CD4-positive, alpha-beta T cell treated with Interleukin-12 subunit alpha and Interleukin-12 subunit beta, for 1 hour (primary cell): Measurements from ENCODE around the gene DAB2IP.
"Not testable (repeated sequence)": the region's sequence is repeated elsewhere in the genome, so short reads cannot be mapped to it uniquely, and the experiment has no call there.

ENCODE experiments used
- DNase-seq: peaks from one replicate; pipeline ENCODE4 v3.0.0-alpha.2; 2020

The DAB2IP gene

DNA sequence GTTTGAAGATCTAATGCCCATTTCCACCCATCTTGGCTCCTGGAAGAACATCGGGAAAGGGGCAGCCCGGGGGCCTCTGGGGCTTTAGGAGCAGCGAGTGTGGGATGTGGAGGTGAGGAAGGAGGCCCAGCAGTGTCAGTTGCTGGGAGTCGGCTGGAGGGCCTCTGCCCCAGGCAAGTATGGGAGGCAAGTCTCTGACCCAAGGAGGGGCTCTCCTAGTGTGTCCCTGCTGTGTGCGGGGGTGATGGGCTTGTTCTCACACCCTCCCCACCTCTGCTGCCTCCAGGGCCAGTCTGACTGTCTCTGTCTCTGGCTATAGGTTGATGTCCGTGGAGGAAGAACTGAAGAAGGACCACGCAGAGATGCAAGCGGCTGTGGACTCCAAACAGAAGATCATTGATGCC, 129.7 kb downstream of the DAB2IP start:
- no peak for DNase-seq

DNA sequence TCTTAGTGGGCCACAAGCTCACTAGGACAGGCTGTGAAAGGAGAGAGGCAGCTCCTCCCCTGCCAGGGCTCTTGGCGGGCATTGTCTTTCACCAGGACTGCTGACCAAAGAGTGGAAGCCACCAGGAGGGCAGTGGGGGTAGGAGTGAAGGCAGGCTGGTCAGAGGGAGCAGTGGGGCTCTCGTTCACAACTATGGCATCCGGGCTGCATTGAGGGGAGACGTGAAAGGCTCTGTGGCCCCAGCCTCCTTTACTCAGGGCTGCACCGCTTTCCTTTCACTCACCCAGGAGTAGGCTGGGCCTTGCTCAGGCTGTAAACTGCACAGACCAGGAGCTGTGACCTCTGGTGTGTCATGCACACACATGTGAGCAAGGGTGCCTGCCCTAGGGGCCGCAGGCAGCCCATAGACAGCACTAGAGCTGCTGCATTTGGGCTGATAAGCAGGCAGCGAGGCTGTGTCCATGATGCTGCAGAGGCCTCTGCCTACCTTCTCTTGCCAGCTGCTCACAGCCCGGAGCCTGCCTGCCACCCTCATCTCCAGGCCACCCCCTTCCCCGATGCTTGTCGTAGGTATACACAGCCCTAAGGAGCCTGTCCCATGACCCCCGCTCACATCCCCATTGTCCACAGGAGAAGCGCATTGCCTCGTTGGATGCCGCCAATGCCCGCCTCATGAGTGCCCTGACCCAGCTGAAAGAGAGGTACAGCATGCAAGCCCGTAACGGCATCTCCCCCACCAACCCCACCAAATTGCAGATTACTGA, 130.4 kb downstream of the DAB2IP start:
- DNase-seq = no peak

DNA sequence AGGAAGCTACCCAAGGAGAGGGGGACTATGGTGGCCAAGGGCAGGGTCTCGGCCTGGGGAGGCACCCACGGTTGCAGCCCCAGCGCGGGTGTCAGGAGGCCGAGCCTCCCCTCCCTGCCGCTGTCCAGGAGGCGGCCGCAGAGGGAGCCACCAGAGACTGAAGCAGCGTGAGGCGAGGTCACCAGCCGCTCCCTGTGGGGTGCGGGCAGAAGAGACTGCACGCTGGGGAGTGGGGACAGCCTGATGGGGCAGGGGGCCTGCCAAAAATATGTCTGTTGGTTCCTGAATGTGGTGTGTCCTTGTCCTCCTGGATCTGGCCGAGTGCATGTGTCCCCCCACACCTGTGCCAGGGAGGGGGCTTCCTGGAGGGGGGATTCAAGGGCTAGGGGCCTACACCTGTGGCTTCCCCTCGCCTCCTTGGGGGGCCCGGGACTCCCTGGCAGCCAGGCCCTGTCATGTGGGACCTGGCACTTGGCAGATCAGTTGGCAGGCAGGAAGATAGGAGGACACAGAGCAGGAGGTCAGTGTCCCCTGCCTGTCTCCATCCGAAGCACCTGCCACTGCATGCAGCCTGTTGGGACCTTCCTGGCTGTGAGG, 131.2 kb downstream of the DAB2IP start:
- DNase-seq = no peak

DNA sequence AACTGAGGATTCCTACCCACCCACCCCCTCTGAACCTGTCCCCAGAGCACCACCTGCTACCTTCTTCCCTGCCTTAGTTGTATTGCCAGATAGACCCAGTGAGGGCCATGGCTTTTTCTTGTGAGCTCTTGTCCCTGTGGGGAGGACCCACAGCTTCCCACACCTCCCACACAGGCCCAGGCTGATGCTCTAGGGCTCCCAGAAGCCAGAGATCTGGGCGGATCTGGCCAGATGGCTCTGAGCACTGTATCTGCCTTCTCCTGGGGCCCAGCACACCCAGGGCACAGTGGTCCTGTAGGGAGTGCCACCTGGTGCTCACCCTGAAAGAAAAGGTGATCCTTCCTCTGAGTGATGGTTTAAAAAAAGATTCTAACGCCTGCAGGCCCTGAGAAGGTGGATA, 131.7 kb downstream of the DAB2IP start:
- no peak for DNase-seq

DNA sequence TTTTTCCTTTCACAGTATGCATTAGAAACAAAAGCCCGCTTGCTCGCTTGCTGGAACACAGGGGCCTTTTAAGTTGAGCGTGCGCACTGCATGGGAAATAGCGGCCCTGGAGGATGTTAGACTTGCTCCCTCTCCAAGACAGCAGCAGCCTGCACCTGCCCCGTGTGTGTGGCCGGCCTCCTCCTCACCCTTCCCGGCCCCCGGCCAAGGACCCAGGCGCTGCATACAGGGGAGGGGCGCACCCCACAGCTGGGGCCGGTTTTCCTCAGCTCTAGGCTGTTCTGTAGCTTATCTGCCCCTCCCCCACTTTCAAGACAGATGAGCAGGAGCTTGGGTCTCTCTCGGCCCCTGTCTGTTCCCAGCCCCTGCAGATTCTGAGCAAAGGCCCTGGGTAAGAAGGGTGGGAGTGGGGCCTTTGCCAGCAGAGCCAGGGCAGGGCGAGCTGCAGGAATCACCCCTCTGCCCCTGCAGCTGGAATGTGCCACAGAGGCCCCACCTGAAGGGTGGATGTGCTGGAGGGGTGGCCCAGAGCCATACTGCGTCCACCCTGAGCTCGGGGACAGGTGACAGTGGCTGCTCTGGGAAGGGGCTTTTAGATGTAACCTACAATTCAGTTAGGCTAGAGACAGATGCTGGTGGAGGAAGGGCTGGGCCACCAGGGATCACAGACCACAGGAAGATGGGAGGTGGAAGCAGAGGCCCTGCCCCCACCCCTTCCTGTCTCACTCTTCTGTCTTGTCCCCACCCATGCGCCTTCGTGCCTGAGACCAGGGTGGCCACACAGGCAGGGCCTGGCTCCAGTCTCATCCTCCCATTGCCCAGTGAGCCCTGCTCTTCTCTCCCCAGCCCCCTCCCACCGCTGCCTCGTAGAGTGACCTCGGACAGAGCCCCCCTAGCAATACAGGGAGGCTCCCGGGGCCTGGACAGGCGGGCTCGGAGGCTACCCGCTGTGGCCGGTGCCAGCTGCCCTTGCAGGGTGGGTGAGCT, 132.4 kb downstream of the DAB2IP start:
- no peak for DNase-seq

DNA sequence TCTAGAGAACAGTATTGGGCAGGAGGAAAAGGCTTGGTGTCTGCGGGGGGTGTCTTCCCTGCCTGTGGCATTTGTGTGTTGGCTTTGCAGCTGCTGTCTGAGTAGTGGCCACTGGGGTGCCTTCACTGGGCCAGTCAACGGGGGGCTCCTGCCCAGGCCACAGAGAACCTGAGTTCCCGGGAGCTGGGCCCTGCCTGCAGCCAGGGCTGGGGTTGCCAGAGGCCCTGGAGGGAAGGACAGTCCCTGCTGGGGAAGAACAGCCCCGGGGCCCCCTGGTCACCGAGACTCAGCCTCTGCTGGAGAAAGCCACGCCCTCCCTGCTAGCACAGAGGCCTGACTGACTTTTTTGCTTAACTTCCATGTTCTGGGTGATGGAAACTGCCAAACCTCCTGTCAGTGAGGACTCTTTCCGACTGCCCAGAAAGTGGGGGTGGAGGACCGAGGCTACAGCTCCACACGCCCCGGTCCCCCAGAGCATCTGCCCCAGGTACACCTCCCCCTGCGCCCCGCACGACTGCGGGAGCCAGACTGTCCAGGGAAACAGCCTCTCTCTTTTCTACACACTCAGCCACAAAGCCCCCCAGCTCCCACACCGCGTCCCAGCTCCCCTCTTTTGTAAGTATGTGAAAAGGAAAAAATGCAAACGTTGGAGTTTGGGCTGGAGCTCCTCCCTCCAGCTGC, 133.4 kb downstream of the DAB2IP start:
- DNase-seq = no peak

DNA sequence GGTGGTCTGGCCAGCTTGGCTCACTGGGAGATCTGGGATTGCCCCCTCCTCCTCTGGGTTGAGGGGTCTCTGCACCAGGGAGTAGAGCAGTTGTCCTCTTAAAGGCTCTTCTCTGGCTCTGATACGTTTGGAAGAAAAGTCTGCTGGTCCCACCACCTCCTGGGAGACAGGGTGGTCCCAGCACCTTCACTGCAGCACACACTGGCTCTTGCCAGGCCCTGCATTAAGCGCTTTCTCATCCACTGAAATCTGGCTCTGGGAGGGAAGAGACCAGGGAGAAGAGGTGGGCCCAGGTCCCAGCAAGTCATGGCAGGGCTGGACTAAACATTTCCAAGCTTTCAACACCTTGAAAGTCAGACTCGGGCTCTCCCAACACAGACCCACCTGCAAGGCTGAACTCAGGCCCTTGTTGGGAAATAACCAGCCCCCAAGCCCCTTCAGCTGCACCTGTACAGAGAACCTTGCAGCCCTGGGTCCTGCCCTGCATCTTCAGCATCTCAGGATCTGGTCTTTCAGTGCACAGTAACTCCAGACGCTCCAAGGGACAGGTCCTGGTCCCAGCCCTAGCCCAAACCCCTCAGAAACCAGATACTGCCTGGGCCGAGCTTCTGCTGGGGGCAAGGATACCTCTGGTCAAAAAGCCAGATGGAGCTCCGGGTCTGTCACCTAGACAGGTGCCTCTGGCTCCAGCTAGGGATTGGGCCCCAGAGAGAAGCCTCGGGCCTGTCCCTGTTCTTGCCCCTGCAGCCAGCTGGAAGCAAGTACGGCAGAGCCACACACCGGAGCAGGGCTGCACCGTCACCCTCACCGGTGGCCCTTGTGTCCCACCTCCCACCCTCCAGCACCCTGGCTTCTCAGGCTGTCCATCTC, 134.5 kb downstream of the DAB2IP start:
- no peak for DNase-seq

DNA sequence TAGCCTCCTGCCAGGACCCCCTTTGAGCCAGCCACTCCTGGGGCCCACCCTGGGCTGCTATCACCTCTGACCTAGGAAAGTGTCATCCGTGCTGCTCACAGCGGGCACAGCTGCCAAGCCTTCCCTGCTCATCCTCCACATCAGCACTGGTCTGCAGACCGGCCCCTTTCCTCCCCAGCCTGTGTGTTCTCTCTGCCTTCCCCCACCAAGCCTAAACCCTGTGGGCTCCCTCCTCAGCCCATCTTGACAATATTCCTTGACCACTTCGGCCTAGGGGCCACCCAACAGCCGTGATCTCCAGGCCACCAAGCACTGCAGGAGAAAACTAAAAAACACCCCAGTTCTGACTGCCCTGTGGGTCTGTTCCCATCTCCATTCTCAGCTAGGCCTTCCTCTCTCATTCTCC, 135.1 kb downstream of the DAB2IP start:
- no peak for DNase-seq

DNA sequence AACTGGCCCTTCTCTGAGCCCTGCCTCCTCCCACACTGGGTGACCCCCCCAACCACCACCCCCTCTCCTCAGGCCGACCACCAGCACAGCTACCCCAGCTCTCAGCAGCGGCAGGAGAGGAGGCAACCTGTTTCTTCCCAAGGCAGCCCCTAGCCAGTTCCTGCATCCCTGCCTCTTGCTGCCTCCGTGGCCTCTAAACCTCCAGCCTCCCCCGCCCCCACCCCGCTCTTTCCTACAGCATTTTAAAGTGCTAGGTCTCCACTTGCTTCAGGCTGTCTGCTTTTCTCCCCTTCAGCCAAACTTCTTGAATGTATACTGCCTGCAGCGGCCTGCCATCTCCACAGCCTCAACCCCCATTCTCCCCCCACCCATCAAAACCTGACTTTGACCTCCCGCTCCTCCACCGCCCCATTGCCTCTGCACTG, 135.6 kb downstream of the DAB2IP start:
- no peak for DNase-seq

DNA sequence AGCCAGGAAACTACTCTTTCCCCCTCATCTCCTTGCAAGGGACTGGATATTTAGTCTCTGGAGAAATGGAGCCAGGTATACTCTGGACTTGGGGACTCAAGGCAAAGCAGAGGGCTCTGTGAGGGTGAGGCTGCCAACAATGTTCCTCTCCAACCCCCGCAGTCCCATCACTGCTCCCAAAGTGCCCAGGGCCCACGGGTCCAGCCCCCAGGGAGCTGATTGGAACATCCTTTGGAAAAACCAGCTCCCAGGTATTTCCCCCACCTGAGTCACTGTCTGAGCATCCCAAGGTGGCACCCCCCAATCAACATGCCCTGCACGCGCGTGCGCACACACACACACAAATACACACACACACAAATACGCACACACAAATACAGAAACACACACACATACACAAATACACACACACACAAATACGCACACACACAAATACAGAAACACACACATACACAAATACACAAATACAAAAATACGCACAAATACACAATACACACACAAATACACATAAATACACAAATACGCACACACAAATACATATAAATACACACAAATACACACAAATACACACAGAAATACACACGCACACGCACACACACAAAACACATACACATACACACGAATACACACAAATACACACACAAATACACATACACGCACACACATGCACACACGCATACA, 137.4 kb downstream of the DAB2IP start:
- DNase-seq = no peak

DNA sequence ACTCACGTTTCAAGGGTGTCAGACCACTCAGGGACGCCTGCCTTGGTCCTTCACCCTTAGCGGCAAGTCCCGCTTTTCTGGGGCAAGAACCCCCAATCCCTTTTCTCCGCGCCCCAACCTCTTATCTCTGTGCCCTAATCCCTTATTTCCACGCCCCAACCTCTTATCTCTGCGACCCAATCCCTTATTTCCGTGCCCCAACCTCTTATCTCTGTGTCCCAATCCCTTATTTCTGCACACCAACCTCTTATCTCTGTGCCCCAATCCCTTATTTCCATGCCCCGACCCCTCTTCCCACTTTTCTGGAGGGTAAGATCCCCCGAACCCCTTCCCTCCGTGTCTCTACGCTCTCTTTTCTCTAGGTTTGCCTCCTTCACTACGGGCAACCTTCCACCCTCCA, 139.4 kb downstream of the DAB2IP start:
- no peak for DNase-seq

DNA sequence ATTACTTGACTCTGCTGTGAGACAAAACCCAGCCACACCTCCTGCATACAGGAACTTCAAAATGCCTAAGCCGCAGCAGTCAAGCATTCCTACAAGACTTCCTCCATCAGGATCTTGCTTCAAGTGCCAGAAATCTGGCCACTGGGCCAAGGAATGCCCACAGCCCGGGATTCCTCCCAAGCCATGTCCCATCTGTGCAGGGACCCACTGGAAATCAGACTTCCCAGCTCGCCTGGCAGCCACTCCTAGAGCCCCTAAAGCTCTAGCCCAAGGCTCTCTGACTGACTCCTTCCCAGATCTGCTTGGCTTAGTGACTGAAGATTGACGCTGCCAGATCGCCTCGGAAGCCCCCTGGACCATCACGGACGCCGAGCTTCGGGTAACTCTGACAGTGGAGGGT, 141.0 kb downstream of the DAB2IP start:
- DNase-seq = not testable (repeated sequence)

DNA sequence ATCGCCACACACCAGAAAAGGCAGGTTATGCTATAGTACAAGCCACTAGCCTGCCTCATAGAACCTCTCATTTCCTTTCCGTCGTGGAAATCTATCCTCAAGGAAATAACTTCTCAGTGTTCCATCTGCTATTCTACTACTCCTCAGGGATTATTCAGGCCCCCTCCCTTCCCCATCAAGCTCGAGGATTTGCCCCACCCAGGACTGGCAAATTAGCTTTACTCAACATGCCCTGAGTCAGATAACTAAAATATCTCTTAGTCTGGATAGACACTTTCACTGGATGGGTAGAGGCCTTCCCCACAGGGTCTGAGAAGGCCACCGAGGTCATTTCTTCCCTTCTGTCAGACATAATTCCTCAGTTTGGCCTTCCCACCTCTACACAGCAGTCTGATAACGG, 142.9 kb downstream of the DAB2IP start:
- DNase-seq = not testable (repeated sequence)

DNA sequence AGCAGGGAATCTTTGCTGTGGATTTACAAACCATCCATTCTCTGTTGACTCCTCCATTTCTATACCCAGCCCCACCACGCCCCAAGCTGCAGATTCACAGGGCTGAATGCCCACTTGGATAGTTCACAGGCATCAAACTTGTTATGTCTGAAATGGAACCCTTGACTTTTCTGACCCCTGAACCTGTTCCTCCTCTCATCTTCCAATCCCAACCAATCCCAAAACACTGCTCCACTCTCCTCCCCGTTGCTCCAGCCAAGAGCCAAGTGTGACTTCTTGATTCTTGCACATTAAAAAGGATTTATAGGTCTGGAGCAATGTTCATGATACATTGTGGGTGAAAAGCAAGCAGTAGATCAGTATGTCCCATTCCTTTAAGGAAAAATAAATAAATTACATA, 145.6 kb downstream of the DAB2IP start:
- DNase-seq = no peak

DNA sequence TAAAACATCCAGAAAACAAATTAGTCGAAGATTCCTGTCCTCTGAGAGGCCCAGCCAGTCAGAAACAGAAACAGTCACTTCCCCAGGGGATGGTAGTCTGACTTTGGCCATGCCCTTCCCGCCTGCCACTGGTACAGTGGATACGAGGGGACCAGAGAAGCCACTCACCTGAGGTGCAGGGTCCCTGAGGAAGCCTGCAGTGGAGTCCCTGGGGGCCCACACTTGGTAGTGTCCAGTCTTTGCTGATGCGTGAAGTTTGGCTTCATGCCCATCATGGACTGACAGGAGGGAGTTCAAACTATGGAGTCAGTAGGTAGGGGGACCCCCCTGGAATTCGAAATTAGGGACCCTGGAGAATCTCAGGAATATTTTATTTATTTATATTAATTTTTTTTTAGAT, 147.5 kb downstream of the DAB2IP start:
- no peak for DNase-seq

DNA sequence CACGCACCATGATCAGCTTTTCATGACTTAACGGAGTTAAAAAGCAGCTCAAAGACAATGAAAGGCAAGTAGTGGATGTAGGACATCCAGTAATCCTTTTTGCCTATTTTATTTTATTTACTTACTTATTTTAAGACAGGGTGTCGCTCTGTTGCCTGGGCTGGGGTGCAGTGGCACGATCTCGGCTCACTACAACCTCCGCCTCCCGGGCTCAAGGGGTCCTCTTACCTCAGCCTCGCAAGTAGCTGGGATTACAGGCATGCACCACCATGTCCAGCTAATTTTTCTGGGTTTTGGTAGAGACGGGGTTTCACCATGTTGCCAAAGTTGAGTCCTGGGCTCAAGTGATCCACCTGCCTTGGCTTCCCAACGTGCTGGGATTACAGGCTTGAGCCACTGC, 148.9 kb downstream of the DAB2IP start:
- no peak for DNase-seq

DNA sequence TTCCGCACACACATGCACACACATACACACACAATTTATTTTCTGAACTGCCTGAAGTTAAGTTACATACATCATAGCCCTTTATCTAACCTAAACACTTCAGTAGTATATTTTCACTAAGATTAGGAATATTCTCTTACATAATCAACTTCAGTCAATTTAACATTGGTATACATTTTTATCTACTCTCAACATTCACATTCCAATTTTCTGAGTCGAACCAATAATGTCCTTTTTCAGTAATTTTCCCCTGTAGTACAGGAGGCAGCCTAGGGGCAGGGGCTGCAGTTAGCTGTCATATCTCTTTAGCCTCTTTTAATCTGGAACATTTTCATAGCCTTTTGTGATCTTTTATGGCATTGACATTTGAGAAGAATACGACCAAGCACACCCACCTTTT, 150.1 kb downstream of the DAB2IP start:
- no peak for DNase-seq

DNA sequence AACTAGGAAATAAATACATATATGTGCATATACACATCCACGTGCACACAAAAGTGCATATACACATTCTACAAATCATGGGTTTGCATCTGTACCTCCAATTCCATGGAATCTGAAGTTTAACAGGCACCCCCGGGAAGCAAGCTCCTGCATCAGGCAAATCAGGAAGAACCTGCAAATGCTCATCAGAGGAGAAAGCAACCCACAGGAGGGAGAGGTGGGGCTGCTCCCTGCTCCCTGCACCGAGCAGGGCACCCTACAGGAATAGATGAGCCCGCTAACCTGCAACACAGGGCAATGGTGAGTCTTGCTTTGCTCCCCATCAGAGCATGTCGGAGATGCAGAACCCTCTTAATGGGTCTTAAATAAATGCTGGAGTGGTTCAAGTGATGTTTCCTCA, 151.3 kb downstream of the DAB2IP start:
- no peak for DNase-seq

DNA sequence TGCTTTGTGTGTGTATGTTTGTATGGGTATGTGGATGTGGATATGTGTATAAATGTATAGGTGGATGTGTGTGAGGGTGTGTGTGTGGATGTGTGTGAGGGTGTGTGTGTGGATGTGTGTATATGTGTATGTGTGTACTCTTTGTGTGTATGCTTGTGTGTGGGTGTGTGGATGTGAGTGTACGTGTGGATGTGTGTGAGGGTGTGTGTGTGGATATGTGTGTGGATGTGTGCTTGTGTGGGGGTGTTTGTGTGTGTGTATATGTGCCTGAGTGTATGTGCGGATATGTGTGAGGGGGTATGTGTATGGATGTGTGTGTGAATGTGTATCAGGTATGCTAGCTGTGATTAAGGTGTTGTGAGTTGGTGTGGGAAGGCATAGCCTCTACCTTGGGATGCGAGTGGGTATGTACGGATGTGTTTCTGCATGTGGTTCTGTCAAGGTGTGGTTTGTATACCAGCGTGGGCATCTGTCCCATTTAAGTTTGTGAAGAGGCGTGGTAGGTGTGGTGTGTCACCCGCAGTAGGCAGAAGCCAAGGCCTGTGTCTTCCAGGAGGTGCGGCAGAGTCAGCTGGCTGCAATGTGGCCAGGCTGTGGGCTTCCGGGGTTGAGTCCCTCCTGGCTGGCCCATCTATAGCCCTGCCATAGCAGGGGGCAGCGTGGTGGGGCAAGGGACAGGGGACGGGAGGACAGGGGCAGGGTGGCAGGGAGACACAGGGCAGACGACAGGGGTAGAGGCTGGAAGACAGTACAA, 155.8 kb downstream of the DAB2IP start:
- DNase-seq = no peak

DNA sequence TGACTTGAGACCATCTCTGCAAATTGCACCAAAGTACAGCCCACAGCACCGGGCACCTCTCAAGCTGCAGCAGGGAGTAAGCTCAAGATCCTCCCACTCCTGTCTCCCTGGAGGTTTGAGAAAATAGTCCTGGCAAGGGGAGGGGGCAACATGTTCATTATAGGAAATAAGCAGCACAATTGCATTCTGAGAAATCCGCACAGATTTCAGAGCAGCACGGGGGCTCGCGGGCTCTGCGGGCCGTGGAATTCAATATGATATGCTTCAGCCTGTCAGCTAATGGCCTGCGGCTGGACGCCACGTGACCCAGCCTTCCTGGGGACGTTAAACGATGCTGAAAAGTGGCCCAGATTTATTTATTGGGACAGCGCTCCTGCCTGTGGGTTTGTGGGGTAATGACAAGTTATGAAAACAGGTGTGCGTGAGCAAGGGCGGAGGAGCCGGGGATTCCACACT, 156.4 kb downstream of the DAB2IP start:
- no peak for DNase-seq

DNA sequence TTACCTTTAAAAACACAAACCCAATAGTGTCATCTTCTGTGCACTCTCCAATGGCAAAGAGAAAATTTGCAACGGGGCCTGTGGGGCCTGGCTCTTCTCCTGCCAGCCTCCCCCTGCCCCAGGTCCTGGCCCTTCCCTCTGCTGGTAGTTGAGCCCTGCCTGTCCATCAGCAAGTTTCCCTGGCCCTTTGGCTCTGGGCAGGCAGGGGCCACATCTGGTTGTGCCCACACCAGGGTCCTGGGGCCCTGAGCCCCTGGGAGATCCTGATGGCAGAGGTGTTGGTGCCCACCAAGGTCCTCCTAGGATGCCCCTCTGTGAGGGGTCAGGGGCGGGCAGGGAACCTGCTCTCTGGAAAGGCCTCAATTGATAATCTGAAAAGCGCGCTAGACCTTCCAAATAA, 157.3 kb downstream of the DAB2IP start:
- no peak for DNase-seq
